ENCODE measurements around the gene SFRP2. TPM values are rescaled to one million over a fixed set of nuclear protein-coding genes. Genes with fewer than 3 reads are reported as not detected.

Gene SFRP2
- total and polyA plus RNA-seq, 8 donors = 1.2 to 40.0 (median 9.2) TPM; not detected in 2

- Histone ChIP-seq H3K27me3 (peaks cover 0 to 6% (median 0%) of the 10 kb centered on the region in 3 donors), H3K4me1 (no peaks in the 10 kb centered on the region), H3K4me3 (no peak overlapping the region), H3K9me3 (peaks cover 0 to 3% (median 0%) of the 10 kb centered on the region in 4 donors), H3K36me3 (no peaks in the 10 kb centered on the region), H3K27ac (no peak overlapping the region)
- intact Hi-C loops (cut with DNase I; ENCODE audit: low total_unique reads) = no loop called here
- no peak for DNase-seq
- TF ChIP-seq CTCF (IDR thresholded peaks at IDR 0.05) (no peak), POLR2A (IDR thresholded peaks at IDR 0.05) (no peak), EP300 (IDR thresholded peaks at IDR 0.05) (no peak), POLR2AphosphoS5 (IDR thresholded peaks at IDR 0.05) (no peak)
- 79 to 94% (median 91%) methylated on average over 1 of the region's 1 CpG for WGBS, 5 donors
Measured at GRCh38 chr4:153778383-153778782, 10.5 kb downstream of the SFRP2 start.

- TF ChIP-seq EP300 (IDR thresholded peaks at IDR 0.05) (no peak), POLR2AphosphoS5 (IDR thresholded peaks at IDR 0.05) (no peak), POLR2A (IDR thresholded peaks at IDR 0.05) (no peak), CTCF (IDR thresholded peaks at IDR 0.05) (no peak)
- Histone ChIP-seq H3K27me3 (peaks cover 0 to 9% (median 0%) of the 10 kb centered on the region in 3 donors), H3K4me1 (no peaks in the 10 kb centered on the region), H3K9me3 (peaks cover 0 to 3% (median 0%) of the 10 kb centered on the region in 4 donors), H3K27ac (no peak overlapping the region), H3K36me3 (no peaks in the 10 kb centered on the region), H3K4me3 (no peak overlapping the region)
- DNase-seq = no peak
- intact Hi-C loops (cut with DNase I; ENCODE audit: low total_unique reads) = no loop called here
Measured at GRCh38 chr4:153777421-153777820, 11.5 kb downstream of the SFRP2 start.

- Histone ChIP-seq H3K27me3 (peaks cover 0 to 9% (median 0%) of the 10 kb centered on the region in 3 donors), H3K36me3 (no peaks in the 10 kb centered on the region), H3K4me3 (no peak overlapping the region), H3K4me1 (no peaks in the 10 kb centered on the region), H3K9me3 (peaks cover 0 to 3% (median 0%) of the 10 kb centered on the region in 4 donors), H3K27ac (no peak overlapping the region)
- WGBS, 5 donors = 83 to 88% (median 85%) methylated on average over 3 of the region's 3 CpGs
- DNase-seq = no peak
- TF ChIP-seq POLR2AphosphoS5 (IDR thresholded peaks at IDR 0.05) = no peak
- no peak for TF ChIP-seq CTCF (IDR thresholded peaks at IDR 0.05)
- TF ChIP-seq POLR2A (IDR thresholded peaks at IDR 0.05) = no peak
- TF ChIP-seq EP300 (IDR thresholded peaks at IDR 0.05) = no peak
- intact Hi-C loops (cut with DNase I; ENCODE audit: low total_unique reads) = no loop called here
Measured at GRCh38 chr4:153776601-153777000, 12.3 kb downstream of the SFRP2 start.

- Histone ChIP-seq H3K27me3 (peaks cover 0 to 4% (median 0%) of the 10 kb centered on the region in 3 donors), H3K9me3 (peaks cover 0 to 4% (median 0%) of the 10 kb centered on the region in 4 donors), H3K36me3 (no peaks in the 10 kb centered on the region), H3K4me3 (no peak overlapping the region), H3K27ac (no peak overlapping the region), H3K4me1 (no peaks in the 10 kb centered on the region)
- no peak for TF ChIP-seq POLR2A (IDR thresholded peaks at IDR 0.05)
- no peak for TF ChIP-seq CTCF (IDR thresholded peaks at IDR 0.05)
- no peak for TF ChIP-seq EP300 (IDR thresholded peaks at IDR 0.05)
- TF ChIP-seq POLR2AphosphoS5 (IDR thresholded peaks at IDR 0.05) = no peak
- 61 to 74% (median 68%) methylated on average over 2 of the region's 2 CpGs for WGBS, 5 donors
- intact Hi-C loops (cut with DNase I; ENCODE audit: low total_unique reads) = no loop called here
- DNase-seq = no peak
Measured at GRCh38 chr4:153773236-153773690, 15.6 kb downstream of the SFRP2 start.

All from stomach (tissue), 9 donors.